HG02870 (cell line): Measurements from ENCODE around the gene AMOT.
"Not testable (repeated sequence)": the region's sequence is repeated elsewhere in the genome, so short reads cannot be mapped to it uniquely, and the experiment has no call there.

Experiments
- ATAC-seq: cut with Tn5 transposase; IDR thresholded peaks from one replicate; pipeline ENCODE4 v1.9.1; 2021; ENCODE audit warnings: mild to moderate bottlenecking, moderate library complexity; ENCODE audit not compliant: unreplicated experiment

The AMOT gene, protein sequence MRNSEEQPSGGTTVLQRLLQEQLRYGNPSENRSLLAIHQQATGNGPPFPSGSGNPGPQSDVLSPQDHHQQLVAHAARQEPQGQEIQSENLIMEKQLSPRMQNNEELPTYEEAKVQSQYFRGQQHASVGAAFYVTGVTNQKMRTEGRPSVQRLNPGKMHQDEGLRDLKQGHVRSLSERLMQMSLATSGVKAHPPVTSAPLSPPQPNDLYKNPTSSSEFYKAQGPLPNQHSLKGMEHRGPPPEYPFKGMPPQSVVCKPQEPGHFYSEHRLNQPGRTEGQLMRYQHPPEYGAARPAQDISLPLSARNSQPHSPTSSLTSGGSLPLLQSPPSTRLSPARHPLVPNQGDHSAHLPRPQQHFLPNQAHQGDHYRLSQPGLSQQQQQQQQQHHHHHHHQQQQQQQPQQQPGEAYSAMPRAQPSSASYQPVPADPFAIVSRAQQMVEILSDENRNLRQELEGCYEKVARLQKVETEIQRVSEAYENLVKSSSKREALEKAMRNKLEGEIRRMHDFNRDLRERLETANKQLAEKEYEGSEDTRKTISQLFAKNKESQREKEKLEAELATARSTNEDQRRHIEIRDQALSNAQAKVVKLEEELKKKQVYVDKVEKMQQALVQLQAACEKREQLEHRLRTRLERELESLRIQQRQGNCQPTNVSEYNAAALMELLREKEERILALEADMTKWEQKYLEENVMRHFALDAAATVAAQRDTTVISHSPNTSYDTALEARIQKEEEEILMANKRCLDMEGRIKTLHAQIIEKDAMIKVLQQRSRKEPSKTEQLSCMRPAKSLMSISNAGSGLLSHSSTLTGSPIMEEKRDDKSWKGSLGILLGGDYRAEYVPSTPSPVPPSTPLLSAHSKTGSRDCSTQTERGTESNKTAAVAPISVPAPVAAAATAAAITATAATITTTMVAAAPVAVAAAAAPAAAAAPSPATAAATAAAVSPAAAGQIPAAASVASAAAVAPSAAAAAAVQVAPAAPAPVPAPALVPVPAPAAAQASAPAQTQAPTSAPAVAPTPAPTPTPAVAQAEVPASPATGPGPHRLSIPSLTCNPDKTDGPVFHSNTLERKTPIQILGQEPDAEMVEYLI

DNA sequence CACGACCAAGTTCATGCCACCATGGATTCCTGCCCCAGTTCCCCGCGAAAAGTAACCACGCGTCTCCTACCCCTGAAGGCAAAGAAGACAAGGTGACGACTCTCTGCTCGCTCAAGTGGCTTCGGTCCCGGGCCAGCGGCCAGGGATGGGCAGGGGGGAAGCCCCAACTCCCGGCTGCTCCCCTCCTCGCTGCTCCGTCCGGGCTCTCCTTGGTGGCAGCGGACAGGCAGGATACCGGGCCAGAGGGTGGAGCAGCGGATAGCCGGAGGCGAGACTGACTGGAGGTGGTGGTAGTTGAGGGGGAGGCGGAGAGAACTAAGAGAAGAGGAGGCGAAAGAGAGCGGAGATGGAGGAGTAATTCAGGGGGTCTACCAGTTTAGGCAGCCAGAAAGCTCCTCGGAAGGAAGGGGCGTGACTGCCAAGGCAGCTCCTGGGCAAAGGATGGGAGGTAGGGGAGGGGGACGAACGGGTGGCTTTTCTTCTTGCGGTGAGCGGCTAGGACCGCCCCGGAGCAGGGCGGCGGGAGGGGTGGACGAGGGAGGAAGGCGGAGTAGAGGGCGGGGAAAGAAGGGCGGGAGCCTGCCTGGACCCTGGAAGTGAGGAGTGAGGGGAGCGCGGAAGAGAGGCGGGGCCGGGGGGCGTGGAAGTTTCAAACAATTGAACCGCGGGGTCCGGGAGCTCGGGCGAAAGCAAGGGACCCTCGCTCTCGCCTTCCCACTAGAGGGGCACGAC is at the start of gene AMOT:
Gene AMOT, minus strand, starts transcription at position 450 of the 732 bp plus-strand sequence. CDS start 17,705 bp downstream, outside the sequence.
- peak; percentile 57 for ATAC-seq

DNA sequence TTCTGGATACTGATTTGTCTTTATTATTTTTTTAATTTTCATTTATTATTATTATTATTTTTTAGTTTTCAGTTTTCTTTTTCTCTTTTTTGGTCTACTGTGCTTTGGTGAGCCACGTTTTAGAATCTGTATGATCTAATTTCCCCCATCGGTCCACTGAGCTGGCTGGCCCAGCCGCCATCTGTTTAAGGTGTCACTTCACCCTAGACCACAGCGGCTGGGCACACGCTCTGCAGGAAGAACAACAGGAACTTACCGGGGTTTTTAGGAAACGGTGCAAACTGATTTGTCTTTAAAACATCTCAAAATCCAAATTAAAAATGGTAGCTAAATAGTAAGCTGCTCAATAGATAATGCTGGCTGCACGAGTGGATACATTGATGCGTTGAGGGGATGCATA is 48.8 kb upstream of the AMOT start:
- ATAC-seq, result no peak

DNA sequence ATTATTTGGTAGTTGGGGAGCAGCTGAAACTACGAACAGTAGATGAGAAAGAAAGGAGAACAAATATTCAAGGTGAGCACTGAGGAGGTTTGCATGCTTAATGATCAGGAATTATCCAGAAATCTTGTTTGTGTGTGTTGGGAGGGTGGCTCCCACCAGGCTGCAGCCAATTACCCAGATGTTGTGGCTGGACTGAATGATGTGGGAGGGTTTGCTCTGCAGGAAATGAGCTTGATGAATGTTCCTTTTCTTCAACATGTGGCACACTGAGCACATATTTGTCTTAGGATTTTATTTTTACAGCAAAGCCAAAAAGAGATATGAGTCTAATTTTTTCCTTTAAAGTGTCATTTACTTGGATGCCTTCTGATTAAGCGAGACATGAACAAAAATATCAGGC is 48.3 kb upstream of the AMOT start:
- no peak for ATAC-seq

DNA sequence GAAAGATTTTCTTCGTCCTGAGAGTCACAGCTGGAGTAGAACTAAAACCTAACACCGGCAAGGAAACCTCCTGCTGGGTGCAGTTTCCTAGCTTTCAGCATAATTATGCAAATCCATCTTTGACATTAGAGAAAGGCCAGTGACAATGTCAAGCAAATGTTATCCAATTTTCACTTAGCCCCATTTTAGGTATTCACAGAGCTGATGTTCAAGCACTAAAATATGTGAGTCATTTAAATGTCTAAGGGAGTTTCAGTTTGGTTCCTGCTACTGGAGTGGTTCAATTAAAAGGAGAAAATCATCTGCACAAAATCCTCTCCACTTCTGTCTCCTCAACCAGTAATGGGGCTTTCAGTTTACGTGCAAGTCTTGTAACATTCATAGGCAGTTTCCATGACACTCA is 37.1 kb upstream of the AMOT start:
- peak; percentile 65 for ATAC-seq

DNA sequence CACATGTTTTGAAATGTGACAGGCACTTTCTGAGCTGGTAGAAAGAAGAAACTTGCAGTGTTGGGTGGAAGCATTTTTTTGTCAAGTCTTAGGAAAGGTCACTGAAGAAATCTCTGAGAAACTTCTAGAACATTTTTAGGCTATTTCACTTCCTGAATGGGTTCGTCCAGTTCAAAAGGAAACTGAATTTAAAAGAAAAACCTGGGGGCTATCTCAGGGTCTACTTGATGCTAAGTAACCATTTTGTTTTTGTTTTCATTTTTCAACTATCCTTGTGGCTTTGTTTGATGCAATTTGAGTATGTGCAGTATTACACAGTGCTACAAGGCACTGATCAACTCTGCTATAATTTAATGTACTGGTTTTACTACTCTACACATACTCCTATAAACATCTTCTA is 34.0 kb upstream of the AMOT start:
- no peak for ATAC-seq

DNA sequence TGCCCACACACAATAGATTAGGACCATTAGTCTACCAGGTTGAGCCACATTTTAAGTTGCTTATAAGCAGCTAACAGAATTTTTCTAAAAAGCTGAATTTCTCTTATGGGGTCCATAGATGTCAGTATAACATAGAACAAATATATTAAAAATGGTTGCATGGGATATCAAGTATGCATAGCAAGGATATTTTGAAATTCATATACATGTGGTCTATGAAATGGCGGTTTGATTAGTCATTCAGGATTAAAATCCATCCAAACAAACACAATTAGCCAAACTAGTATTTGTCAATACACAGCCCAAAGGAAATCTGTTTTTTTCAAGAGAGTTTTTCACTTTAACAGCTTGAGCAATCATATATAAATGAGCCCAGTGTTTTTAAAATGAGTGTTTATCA is 33.5 kb upstream of the AMOT start:
- no peak for ATAC-seq

DNA sequence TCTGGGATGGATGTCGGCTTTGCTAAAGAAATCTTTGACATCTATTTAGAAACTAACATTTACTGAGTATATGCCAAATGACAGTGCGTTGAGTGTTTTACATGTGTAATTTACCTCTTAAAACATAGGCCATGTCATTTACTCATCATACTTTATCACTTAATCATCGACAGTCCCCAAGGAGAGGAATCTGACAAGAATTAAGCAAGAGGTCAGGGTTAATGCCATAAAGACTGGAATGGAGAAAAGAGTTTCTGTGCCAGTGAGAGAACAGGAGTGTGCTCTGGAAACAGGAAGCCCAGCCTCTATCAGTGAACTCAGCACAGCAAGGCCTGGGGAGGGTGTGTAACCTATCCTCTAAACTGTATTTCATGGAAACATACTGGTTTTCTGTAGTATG is 28.0 kb upstream of the AMOT start:
- no peak for ATAC-seq

DNA sequence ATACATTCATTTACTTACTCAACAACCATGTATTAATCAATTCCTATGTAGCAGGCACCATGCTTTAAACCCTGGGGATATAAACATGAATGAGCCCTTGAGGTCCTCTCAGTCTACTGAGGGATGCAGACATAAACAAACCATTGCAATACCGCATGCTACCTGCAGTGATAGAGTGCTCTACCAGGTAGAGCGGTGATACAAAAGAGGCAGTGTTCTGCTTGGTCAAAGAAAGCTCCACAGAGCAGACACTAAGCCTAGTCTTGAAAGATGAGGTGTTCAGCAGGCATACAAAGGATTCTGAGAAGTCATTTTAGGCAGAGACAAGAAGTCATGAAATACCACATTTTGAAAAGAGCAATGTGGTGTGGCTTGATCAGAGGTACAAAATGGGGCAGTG is 26.9 kb upstream of the AMOT start:
- peak; percentile 74 for ATAC-seq

DNA sequence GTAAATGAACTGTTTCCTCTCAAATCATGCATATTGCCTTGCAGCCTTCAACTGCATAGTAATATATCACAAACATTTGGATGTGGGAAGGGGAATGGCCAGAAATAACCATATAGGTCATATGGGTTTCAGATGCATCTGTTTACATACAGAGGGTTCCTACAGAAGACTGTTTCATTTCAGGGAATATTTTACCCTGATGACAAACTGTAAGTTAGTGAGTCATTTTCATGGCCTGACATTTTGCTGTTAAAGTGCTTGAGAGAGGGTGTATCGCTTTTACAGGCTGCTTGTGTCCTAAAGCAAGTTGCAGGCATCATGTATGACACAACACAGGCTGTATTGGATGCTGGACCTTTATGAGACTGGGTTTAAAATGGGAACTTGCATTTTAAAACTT is 25.5 kb upstream of the AMOT start:
- no peak for ATAC-seq

DNA sequence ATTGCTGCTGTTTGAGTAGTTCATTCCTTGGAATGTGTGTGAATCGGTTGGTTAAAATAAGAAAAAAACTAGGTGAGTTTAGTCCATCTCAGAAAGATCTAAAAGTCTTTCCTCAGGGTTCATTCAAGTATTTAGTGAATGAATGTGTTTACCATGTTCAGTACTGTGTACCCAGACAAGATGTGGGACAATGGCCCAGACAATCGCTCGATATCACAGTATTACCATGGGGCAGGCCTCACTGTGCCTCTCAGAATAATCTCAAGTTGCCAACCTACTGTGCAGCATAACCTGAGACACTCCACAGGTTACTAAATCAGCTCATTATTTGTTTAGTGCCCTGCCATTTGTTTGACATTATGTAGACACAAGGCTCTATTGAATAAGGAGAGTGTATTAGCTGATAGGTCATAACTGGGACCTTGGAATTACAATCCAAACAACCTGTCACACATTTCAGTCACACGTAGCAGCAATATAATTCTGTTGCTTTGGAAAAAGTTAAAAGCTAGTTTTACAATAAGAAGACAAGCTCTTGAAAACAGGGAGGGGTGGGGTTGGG is 24.9 kb upstream of the AMOT start:
- ATAC-seq, result no peak

DNA sequence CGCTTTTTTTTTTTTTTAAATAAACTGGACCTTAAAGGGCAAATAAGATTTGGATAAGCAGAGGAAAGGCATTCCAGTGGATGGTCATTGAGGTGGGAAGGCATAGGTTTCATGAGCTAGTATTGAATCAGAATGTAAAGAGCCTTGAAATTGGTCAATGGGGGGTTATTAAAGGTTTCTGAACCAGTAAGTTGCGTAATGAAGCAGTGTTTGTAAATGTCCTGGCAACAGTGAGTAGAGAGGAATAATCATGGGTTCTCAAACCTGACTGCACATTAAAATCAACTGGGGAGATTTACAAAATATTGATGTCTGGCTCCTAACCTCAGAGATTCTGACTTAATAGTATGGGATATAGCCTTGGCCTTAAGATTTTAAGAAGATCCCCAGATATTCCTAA is 23.2 kb upstream of the AMOT start:
- no peak for ATAC-seq

DNA sequence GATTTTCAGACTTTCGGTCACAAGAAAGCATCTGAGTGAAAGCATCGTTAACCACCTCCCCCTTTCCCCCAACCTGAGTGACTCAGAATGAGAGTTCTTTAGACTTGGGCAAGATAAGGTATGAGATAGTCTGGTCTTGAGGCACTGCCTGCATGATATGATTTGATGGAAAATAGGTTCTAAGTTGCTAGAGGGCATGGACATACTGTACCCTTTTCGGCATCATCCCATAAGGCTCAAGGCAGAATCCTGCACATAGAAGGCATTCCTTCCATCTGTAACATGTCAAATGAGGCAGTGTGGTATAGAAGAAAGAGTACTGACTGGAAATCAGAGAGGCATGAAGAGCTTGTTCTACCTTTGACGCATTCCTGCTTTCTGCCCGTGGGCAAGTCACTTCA is 16.8 kb upstream of the AMOT start:
- ATAC-seq, result no peak

DNA sequence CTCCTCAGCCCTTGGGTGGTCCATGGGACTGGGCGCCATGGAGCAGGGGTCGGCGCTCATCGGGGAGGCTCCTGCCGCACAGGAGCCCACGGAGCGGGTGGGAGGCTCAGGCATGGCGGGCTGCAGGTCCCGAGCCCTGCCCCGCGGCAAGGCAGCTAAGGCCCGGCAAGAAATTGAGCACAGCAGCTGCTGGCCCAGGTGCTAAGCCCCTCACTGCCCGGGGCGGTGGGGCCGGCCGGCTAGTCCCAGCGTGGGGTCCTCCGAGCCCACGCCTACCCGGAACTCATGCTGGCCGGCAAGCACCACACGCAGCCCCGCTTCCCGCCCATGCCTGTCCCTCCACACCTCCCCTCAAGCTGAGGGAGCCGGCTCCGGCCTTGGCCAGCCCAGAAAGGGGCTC is 14.3 kb upstream of the AMOT start:
- not testable (repeated sequence) for ATAC-seq

DNA sequence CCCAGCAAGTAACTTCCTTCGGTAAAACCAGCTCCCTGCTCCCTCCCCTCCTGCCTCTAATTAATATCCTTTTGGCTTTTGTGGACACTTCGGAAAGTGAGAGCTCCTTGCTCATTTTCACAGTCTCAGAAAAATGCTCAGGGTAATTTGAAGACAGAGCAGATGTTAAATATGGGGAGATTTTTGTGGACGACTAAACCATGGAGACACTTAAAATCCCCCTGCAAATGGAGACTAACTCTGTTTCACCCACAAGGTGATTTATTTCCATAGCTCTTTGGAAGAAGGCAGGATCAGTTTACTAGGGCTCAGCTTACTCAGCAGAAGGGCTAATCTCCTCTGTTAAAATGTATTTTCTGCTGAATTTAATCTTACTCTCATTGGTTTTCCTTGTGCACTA is 12.2 kb upstream of the AMOT start:
- no peak for ATAC-seq

DNA sequence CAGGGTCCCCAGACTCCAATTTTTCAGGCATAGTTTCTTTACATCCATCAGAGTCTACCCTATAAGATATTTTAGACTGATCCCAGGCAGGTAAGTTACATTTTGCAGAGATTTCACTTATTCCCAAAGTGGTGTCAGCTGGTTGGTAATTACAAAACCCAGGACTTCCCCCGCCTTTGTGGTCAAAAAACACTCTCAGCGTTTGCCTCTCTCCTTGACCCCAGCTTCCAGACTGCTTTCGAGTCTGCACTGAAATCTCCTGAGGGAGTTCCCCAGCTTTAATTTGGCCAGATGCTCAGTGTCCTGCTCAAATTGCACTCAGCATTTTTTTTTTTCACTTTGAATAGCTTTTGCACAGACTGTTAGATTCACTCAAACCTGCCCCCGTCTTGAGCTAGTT is 11.2 kb upstream of the AMOT start:
- ATAC-seq, result peak; percentile 61

DNA sequence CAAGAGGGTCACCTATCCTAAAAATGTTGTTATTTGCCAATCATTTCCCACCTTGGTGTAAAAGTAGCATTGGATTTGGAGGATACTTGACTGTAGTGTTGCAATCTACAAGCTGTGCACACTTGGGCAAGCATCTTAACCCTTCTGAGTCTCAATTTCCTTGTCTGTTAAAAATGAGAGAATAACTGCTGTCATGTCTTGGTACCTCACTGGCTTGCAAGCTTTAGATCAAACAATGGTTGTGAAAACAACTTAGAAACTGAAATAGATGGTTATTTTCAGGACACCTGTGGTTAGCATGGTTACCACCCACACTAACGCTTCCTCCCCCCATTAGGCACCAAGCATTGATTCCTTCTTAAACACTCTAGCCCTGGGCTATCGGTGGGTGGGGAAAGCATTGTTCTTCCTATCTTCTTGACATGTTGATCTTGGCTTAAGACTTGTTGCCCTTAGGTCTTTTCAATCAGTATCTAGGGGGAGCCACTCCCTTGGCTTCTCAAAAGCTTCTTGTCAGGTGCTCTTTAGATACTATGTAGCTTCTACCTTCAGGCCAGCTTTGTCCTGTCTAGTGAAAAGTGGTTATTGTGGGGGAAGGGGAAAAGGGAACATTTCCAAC is 10.6 kb upstream of the AMOT start:
- peak; percentile 77 for ATAC-seq

DNA sequence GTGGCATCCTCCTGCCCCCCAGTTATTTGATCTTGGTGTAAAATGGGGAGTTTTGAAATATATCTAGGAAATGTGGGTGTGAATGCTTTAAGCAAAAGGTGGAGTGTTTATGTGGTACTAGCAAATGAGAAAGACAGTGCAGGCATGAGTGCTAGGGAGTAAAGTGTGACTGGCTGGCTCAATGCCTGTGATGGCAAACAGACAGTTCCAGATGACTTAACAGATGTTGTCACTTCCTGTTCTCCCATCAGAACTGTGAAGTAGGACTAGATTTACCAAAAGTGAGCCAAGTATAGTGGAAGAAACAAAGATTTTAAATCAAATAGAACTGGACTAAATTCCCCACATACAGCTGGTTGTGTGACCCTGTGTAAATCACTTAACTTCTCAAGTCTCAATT is 8.4 kb upstream of the AMOT start:
- no peak for ATAC-seq

DNA sequence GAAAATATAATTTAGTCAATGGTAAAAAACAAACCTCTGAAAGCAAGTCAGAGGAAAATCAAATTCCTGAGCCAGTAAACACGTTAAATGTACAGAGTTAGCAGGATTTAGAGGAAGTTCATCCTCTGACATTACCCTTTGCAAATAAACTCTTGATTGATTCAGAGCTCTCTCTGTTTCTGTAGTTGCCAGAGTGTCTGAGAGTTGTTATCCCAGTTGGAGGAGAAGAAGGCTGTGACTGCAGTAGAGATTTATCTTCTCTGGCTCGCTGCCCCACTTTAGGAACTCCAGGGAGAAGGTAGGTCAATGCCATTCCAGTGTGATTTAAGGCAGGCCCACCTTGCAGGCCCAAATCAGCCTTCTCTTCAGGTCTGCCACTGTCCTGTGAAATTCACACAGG is 6.2 kb upstream of the AMOT start:
- ATAC-seq, result no peak

DNA sequence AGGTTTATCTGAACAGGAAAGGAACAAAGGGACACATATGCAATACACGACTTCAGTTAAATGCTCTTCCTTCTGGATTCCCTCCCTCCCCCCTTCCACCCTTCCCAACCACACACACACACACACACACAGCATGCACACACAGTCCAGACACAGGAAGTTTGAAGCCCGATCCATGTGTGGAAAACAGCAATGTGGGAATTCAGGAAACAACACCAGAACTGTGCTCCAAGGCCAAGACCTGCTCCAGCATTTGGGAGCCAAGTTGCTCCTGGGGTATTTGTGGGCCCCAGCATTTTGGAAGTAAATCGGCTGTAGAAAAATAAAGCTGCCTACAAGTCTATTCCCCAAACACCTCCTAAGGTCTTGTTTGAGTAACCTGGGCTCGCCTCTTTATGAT is 5.6 kb upstream of the AMOT start:
- no peak for ATAC-seq

DNA sequence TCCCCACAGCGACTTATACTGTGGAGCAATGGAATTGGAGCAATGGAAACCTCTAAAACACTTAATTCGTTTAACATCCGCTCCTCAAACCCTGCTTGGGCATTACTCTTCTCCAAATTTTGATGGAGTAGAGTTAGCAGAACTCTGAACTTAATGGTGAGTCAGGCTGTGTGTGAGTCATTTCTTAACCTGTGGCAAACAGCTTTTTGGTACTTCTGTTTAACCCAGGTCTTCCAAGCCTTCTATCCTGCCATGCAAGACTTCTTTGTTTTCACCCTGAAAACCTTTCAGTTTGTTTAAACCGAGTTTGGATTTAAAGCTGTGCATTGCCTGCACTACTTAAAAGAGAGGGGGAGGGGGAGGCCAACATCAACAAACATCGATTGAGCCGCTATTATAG is 3.6 kb upstream of the AMOT start:
- peak; percentile 29 for ATAC-seq
